Stimulated activated CD4-positive, alpha-beta T cell treated with anti-CD3 and anti-CD28 coated beads, Interleukin-4, amount 100 ng/mL, for 1 hour (primary cell): ENCODE data around the gene WWC1.

Experiments
- DNase-seq: peaks from one replicate; pipeline ENCODE4 v3.0.0-alpha.2; 2020

The WWC1 gene

GRCh38 chr5:168365581-168366081, 74.2 kb downstream of the WWC1 start:
- no peak for DNase-seq

DNA sequence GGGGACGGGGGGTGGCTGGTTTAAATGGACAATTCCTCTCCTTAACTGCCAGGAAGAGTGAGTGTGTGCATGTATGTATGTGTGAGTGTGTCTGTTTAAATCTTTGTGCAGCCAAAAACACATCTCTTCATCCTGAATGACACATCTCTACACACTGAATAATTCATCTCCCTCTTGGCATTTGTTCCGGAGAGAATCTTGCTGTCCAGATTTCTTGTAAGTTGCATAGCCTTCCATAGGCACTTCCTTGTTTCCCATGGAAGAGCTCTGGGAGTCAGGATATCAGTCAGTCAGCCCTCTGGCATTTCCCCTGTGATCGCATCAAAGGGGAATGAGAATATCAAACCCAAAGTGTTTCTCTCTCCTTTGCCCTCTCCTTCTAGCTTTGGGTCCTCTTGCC, 74.7 kb downstream of the WWC1 start:
- DNase-seq, result no peak

DNA sequence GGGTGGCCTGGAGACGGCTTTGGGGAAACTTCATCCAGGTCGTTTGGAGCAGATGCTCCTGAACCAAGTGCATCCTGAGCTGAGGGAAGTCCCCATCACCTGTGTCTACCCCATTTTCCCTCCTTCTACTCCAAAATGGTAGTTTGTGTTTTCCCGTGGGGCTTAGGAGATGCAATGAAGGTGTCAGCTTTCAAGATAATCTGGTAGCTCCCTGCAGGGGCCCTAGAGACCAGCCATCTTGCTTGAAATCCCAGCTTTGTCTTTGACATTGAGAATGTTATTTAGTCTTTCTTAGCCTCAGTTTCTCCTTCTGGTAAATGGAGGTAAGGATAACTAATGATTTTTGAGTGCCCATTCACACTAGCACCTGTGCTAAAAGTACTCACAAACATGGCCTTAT, 77.4 kb downstream of the WWC1 start:
- no peak for DNase-seq

- no peak for DNase-seq
These were observed 79.4 kb downstream of the WWC1 start for GRCh38 chr5:168370831-168371230.

GRCh38 chr5:168372356-168372946, 81.0 kb downstream of the WWC1 start:
- DNase-seq, result no peak

DNA sequence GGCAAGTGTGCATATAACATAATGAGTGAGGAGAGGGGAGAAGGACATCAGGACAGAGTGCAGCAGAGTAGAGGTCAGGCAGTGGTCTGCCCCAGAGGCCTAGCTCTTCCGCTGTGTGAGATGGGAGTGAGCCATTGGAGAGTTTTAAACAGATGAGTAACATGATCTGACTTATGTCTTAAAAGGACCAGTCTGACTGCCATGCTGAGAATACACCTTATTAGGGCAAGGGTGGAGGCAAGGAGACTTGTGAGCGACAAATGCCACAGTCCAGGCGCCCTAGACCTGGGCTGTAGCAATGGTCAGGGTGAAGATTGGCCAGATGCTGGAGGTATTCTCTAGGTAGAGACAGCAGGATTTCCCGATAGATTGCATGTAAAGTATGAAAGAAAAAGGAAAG, 83.1 kb downstream of the WWC1 start:
- no peak for DNase-seq

DNA sequence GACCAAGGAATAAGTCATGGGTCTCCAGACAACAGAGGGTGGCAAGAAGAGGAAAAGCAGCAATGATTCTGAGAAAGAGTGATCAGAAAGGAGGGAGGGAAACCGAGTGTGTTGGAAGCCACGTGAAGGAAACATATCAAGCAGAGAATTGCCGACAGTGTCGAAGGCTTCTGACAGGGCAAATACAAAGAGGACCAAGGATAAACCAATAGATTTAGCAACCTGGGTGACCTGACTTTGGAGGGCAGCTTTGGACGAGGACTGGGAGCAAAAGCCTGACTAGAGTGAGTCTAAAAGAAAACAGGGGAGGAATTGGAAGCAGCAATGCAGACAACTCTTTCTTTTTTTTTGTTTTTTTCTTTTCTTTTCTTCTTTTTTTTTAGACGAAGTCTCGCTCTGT, 83.8 kb downstream of the WWC1 start:
- DNase-seq, result no peak

DNA sequence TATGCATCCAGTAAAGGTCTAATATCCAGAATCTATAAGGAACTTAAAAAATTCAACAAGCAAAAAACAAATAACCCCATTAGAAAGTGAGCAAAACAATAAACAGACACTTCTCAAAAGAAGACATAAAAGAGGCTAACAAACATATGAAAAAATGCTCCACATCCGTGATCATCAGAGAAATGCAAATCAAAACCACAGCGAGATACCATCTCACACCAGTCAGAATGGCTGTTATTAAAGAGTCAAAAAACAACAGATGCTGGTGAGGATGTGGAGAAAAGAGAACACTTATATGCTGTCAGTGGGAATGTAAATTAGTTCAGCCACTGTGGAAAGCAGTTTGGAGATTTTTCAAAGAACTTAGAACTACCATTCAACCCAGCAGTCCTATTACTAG, 86.1 kb downstream of the WWC1 start:
- no peak for DNase-seq

DNA sequence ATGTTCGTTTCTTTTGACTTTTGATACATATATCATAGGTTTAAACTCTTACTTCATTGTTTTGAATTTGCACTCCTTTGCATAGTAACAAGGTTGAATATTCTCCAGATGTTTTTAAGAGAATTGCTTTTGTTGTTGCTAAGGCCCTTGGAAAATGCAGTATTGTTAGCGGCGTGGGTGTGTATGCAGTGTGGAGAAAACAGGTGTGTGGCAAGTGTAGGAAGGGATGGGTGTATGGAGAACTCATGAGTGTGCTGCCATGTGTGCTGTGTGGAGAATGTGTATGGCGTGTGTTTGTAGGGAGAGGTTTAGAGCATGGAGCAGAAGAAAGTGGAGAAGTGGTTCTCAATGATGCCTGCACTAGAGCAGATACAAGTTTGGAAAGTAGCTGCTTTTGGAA, 87.3 kb downstream of the WWC1 start:
- no peak for DNase-seq

GRCh38 chr5:168382421-168382820, 91.0 kb downstream of the WWC1 start:
- DNase-seq, result no peak

GRCh38 chr5:168390491-168390890, 99.0 kb downstream of the WWC1 start:
- no peak for DNase-seq

DNA sequence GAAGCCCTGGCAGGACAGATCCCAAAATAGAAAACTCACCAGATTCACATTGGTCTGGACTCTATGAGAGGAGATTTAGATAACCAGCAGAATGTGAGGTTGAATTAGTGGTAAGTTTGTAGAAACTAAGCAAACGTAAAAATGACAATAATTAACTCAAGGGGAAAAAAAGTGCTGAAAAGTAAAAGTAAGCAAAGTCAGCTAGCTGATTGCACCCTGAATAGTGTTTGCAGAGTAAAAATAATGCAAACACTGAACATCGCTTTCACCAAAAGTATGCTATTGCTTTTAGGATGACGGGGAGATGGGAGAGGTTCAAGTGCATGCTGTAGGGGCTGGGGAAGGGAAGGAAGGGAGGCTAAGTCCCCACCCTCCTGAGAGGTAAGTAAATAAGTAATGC, 102.3 kb downstream of the WWC1 start:
- no peak for DNase-seq

- no peak for DNase-seq
These were observed 109.2 kb downstream of the WWC1 start for GRCh38 chr5:168400429-168401220.

DNA sequence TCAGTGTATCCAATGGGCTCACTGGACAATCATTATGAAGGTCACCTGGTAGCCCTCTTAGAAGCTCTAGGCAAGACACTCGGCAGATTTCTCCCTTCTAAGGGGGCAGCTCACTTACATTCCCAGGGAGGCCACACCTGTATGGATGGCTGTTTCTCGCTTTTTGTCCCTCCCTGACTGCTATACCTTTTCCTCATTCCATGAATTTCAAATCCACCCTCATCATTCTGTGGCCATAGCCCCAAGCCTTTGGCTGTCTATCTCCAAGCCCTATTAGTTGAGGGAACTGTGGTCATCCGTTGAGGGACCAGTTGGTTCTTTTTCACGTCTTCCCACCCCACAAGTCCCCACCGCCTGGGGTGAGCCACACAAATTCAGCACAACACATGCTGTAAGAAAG, 109.8 kb downstream of the WWC1 start:
- no peak for DNase-seq

DNA sequence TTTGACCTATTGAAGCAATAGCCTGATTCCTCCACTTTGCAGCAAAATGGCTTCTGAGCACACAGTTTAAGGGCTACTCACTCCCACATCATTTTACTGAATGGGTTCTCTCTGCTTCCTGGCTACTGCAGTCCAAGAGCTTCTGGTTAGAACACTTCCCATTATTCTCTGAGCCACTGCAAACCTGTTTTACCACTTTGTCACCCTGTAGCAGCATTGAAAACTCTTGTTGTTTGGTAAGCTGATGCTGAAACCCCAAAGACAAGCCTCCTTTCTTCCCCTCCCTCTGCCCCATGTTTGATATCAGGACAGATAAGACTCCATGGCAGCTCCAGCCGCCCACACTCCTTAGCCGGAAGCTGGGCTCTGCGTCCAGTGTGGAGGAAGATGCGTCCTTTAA, 110.4 kb downstream of the WWC1 start:
- no peak for DNase-seq

DNA sequence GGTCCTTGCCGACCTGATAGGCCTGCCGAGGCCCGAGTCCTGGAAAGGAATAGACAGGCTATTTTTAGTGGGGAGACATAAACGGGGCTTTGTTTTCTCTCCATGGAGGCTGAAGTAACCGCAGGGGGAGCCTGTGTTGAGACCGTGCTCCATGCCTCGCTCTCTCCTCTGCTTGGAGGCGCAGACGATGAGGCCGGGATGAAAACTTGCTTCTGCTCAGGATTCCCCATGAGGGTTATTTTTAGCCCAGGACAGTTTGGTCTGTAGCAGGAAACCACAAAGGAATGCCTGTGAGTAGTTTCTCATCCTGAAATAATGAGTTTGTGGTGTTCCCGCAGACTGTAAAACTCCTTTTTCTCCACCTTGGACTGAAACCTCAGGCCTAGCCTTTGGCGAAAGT, 112.9 kb downstream of the WWC1 start:
- no peak for DNase-seq

- no peak for DNase-seq
These were observed 115.8 kb downstream of the WWC1 start for GRCh38 chr5:168407211-168407610.

GRCh38 chr5:168408561-168409305, 117.3 kb downstream of the WWC1 start:
- no peak for DNase-seq

- DNase-seq, result no peak
These were observed 118.4 kb downstream of the WWC1 start for GRCh38 chr5:168409591-168410458.

DNA sequence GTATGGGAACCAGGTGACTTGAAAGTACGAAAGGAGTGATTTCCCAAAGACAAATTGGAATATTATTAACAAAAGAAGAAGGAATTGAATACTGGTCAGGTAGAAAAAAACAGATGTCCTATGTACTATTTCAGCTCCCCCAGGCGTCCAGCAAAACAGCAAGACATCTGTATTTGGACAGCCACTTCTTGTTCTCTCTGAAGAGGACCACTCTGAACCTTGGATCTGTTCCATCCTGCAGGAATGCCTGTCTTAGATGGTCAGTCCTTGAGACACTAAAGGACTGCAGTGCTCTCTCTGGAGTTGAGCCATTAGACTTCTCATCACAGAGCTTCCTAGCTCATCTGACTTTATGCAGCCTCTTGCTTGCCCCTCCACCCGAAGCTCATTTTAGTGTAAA, 120.4 kb downstream of the WWC1 start:
- DNase-seq, result no peak

DNA sequence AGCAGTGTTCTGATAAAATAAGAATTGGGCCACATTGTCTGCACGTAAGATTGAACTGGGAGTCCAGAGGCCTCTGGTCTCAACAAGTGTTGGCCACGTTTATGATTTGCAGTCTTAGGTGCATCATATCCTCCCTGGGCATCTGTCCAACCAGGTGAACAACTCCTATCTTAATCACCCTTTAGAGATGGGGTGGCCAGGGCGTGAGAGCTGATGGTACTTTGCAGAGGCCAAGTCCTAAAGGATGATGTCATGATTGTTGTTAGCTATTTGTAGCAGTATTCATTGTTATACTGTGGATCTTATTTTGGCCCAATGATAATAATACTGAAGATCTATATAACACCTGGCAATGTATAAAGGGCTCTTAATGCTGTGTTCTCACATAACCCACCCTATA, 121.6 kb downstream of the WWC1 start:
- no peak for DNase-seq

DNA sequence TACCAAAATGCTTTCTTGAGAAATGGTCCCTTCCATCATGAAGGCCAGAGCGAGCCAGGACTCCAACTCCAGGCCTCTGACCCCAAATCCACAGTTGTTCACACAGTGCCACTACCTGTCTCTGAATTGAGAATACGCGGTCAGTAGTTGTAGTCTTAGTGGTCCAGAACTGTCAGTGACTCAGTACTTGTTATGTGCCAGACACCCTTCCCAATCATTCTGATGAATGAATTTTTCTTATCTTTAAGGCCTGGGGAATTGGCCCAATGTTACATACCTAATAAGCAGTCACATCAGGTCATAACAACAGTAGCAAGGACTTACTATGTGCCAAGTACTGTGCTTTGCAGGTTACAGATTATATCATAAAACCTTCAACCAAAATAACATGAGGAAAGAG, 122.2 kb downstream of the WWC1 start:
- DNase-seq, result no peak

DNA sequence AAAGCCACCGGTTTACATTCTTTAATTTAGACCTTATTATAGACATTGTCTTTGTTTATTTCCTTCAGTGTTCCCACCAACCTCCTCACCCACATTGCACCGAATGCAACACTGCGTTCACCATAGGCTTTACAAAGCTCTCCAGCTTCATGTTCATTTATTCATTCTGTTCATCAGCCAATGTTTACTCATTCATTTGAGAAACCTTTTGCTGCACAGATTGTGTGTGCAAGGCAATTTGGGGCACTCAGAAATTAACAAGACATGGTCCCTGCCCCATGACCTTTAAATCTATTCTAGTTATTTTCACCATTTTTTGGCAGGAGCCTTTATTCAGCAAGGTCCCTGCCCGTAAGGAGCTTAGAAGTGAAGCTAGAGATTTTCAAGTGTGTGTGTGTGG, 124.0 kb downstream of the WWC1 start:
- DNase-seq, result no peak
